HG02885 (cell line): ENCODE measurements around the gene NFIX.

ENCODE experiments used
- ATAC-seq: cut with Tn5 transposase; IDR thresholded peaks from one replicate; pipeline ENCODE4 v1.9.1; 2021; ENCODE audit warnings: mild to moderate bottlenecking; ENCODE audit not compliant: unreplicated experiment, poor library complexity

Gene NFIX

GRCh38 chr19:13069415-13070359 is 74.4 kb downstream of the NFIX start:
- no peak for ATAC-seq

GRCh38 chr19:13070425-13071140 is 75.3 kb downstream of the NFIX start:
- no peak for ATAC-seq

DNA sequence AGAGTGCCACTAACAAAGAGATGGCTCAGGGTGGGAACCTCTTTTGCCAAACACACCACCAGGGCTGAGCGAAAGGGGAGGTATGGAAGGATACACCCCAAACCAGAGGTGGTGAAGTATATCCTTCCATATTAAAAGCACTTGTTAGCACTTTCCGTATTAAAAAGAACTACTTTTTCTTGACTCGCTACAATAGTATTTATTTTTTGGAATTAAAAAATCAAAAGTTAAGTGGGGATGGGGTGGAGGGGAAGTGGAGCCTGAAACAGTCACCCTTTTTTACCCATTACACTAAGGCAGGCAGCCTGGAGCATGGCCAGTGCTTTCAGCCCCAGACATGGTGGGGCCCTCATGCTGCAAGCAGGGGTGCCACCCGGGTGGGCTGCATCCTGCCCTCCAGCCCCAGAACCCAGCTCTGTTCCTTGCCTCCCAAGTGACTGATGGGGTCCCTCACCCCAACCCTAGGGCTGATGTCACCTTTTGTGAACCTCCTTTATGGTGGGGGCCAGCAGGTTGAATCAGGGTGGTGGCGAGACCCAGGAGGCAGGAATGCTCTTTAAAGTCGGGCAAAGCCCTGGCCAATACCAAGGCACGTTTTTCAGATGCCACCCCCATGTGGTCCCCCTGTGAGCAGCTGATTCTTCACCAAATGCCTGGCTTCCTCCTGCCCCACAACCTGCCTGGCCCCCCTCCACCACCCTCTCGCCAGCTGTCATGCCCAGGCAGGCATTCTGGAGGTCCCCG is 76.3 kb downstream of the NFIX start:
- ATAC-seq, result no peak

- no peak for ATAC-seq
These were observed 77.1 kb downstream of the NFIX start for GRCh38 chr19:13072188-13072908.

- ATAC-seq, result no peak
These were observed 78.0 kb downstream of the NFIX start for GRCh38 chr19:13073263-13073662.

DNA sequence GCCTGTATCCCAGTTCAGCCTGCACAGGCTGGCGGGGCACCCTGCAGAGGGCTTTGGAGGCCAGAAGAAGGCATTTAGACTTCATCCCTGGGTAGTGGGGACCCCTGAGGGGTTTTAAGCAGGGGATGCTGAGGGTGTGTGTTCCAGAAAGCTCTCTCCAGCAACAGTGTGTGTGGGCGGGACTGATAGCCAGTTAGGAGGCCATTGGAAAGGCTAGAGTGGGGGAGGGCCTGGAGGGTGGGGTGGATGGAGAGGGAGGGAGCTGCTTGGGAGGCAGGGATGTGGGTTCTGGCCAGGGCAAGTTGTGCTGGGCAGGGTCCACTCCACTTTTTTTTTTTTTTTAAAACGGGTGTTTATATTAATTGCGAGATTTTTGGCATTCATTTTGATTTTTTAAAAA is 79.1 kb downstream of the NFIX start:
- ATAC-seq, result no peak

DNA sequence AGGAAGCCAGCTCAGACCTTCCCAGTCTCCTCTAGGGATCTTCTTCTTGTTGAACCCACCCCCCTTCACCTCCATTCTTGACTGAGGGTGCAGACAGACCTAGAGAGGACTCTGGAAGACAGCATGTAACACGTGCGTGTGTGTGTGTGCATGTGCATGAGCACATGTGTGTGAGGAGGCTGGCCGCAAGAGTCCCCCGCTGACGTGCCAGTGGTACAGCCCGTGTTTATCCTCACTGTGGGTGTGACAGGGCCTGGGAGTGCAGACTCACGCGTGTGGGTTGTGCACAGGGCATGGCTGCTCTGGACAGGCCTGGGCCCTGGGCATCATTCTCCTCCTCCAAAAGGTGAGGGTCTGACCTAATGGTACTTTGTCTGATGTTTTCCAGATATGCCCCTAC is 81.0 kb downstream of the NFIX start:
- ATAC-seq, result no peak

- no peak for ATAC-seq
These were observed 81.5 kb downstream of the NFIX start for GRCh38 chr19:13076787-13077186.

GRCh38 chr19:13077240-13077639 is 82.0 kb downstream of the NFIX start:
- ATAC-seq, result no peak

- ATAC-seq, result no peak
These were observed 83.1 kb downstream of the NFIX start for GRCh38 chr19:13078381-13078780.

DNA sequence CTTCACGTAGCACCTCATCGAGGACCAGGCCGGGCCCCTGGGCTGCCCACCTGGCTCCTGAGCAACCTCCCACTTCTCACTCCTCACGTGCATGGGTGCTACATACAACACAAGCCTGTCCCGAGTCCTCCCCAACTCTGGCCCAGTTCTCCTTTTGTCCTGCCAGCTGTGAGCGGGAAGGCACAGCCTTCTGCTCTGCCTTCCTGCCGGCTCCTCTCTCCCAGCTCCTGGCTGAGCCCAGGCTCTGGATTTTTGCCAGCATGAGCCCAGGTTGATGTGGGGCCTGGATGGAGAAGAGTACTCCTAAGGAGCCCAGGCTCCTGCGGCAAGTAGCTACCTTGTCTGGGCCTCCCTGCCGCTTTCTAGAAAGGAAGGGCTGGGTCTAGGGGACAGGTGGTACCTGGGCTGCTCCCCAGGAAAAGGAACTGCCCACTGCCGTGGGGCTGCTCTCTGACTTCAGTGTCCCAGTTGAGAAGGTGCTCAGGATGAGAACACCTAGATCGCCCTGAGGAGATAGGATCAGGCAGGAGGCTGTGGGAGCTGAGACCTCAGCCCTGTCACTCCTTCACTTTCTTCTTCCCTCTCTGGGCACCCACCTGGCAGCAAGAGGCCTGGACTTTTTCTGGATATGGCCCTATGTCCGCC is 83.7 kb downstream of the NFIX start:
- no peak for ATAC-seq

DNA sequence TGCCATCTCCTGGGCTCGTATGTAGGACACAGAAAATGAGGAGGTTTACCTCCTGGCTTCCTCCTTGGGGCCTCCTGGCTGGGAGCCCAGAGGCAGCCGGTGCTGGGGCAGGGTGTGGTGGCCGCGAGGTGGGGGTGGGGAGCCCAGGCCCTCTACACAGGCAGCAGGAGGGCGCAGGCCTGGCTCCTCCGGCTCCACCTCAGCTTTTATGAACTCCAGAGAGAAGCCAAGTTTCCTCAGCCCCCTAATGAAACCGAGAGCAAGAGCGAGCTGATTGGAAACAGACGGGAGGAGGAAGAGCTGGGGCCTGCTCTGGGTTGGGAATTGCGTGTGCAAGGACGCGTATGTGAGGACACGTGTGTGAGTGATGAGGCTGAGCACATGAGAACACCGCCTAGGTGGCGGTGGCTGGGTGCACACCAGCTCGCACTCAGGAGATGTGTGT is 84.3 kb downstream of the NFIX start:
- ATAC-seq, result no peak

DNA sequence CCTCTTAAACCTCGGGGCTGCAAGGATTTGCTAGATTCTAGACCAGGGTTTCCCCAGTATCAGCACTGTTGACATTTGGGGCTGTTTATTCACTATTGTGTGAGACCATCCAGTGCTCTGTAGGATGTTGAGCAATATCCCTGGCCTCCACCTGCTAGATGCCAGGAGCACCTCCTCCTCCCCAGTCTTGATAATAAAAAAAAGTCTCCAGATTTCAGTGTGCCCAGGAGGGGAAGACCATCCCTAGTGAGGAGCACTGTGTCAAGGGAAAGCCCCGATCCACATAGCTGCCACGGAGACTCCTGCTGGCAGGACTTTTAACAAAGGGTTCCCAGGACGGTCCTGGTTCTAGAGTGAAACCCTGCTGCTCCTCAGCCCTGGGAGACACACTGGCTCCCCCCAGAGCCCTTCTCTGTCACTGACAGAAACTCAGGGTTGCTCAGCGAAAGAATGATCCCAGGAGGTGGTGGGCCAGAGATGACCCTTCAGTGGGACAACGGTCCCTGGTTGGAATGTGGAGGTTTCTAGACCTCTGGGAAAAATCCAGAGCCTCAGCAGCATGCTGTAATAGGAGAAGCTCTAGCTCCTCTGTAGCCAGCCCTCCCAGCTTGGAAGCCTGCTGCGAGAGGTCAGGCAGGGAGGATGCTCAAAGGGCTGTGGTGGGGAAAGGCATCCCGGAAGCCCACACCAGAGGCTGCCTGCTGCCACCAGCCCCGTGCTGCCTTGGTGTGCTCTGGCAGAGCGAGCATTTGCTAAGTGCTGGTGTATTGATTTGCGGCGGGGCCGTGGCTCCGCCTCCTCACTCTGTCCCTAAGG is 87.1 kb downstream of the NFIX start:
- ATAC-seq, result no peak

DNA sequence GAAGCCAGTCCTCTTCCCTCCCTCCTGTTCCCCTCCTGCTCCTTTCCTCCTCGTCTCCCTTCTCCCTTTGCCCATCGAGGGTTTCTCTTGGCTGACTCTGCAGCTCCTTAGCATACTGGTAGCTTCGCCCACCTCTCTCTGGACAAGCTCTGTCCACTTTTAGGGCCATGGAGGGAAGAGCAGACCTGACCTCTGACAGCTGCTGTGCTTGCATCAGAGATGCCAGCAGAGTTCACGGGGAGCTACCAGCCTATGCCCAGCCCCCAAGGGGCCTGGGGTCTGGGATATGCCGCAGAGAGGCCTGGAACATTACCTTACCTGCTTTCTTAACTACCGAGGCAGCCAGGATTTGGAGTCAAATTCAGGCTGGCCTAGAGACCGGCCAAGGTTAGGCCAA is 87.7 kb downstream of the NFIX start:
- no peak for ATAC-seq

DNA sequence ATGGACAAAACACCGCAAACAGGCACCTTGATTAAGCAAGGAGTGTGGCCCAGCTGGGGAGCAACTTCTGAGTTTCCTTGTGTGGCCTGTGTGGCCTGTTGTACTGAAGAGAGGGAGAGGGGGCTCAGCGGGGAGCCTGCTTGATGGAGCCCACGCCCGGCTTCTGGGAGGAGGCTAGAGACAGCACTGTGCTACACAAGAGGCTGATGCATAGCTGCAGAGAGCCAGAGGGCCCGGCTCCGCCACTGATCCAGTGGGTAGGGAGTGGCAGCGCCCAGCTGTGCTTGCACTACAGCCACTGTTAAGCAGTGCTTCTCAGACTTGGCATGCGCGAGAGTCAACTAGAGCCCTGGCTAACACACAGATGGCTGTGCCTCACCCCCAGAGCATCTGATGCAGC is 88.4 kb downstream of the NFIX start:
- no peak for ATAC-seq

DNA sequence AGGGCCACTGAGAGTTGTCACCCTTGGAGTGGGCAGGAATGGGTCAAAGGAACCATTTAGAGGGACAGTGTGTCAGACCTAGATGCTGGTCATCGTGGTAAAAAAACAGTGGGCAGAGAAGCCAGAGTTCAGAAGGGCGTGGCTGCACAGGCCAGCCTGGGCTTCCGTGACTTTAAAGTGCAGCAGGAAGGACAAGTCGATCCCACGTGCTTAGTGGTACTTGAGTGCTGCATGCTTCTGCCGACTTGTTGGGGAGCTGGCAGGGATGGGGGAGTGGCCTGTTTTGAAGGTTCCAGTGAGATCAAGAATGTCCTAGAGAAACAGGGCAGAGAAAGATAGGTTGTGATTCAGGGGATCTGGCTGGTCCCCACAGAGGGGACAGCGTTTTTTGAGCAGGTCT is 90.4 kb downstream of the NFIX start:
- ATAC-seq, result no peak

DNA sequence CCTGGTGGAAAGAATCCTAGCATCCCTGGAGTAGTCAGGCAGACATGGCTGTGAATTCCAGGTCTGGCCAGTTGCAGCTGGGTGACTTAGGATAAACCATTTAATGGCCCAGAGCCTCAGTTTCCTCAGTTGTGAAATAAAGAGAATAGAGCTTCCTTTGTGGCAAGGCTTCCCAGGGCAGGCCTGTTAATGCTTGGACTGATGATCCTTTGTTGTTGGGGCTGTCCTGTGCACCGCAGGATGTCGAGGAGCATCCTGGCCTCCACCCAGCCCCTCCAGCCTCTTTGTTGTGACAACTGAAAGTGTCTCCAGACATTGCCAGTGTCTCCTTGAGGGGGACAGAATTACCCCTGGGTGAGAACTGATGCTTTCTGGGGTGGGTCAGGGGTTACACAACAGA is 91.1 kb downstream of the NFIX start:
- ATAC-seq, result no peak

DNA sequence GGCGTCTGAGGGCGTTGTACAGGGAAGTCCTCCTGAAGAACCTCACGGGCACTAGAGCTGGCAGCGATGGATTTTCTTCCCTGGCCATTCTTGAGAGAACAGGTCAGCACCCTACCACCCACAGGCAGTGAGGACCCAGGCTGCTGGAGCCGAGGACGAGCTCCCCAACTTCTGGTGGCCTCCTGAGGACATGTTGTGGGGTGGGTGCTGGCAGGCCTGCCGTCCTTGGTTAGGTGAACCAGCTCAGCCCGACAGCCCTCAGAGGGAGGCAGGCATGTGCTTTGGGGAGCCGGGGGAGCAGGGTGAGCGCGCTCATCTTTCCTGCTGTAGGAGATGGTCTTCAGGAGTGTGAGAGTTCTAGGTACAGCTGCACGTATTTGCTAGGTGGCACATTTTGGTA is 92.0 kb downstream of the NFIX start:
- ATAC-seq, result no peak
